Keratinocyte (primary cell): Measurements from ENCODE around the gene GDA. TPM values are rescaled to one million over a fixed set of nuclear protein-coding genes. Genes with fewer than 3 reads are reported as not detected.

Experiments used
- DNase-seq: peaks from one replicate; pipeline ENCODE4 v3.0.0-alpha.2; 2011; ENCODE audit warnings: low read depth, missing footprints, low spot score
- FAIRE-seq: peaks from 2 replicates; lab custom pipeline; 2011; peaks lifted over from hg19 to GRCh38; lab: Jason Lieb, UNC
- H2AFZ ChIP-seq: 2 replicates; pipeline ENCODE4 v1.6.0; 2012; ENCODE audit warnings: low read length, control low read depth, inconsistent platforms; ENCODE audit not compliant: control insufficient read depth
- H3K27ac ChIP-seq: 2 replicates; pipeline ENCODE4 v1.5.1; 2011; ENCODE audit warnings: low read length; ENCODE audit not compliant: control insufficient read depth, insufficient read depth
- H3K27me3 ChIP-seq: 3 replicates; pipeline ENCODE4 v1.6.0; 2011; ENCODE audit warnings: low read length; ENCODE audit not compliant: control insufficient read depth, insufficient read depth; ENCODE audit errors: extremely low read depth
- H3K36me3 ChIP-seq, 2 experiments: 2 replicates in 1 of 2; 3 replicates in 1 of 2; pipeline ENCODE4 v1.5.1; 2011; ENCODE audit warnings: low read length in 2 of 2, mild to moderate bottlenecking in 1 of 2; ENCODE audit not compliant: control insufficient read depth in 2 of 2, insufficient read depth in 2 of 2; ENCODE audit errors: extremely low read depth in 1 of 2
- H3K4me1 ChIP-seq: 3 replicates; pipeline ENCODE4 v1.5.1; 2011; ENCODE audit warnings: low read length; ENCODE audit not compliant: control insufficient read depth, insufficient read depth; ENCODE audit errors: extremely low read depth
- H3K4me2 ChIP-seq: 3 replicates; pipeline ENCODE4 v1.6.0; 2011; ENCODE audit warnings: low read depth, low read length; ENCODE audit not compliant: control insufficient read depth, insufficient read depth; ENCODE audit errors: extremely low read depth
- H3K4me3 ChIP-seq, 3 experiments: fragments of 200-600 bp in 1 of 3; sonication (generic) in 1 of 3; 2 replicates in 2 of 3; 3 replicates in 1 of 3; pipeline ENCODE4 v1.5.1; 2011 to 2016; ENCODE audit warnings: low read length in 3 of 3, mild to moderate bottlenecking in 3 of 3, control low read depth in 2 of 3, inconsistent platforms in 1 of 3, low read depth in 1 of 3, mixed read lengths in 1 of 3, mixed run types in 1 of 3, moderate library complexity in 1 of 3; ENCODE audit not compliant: control insufficient read depth in 2 of 3, insufficient read depth in 2 of 3; ENCODE audit errors: extremely low read depth in 1 of 3
- H3K79me2 ChIP-seq: 2 replicates; pipeline ENCODE4 v1.6.0; 2012; ENCODE audit warnings: low read length; ENCODE audit not compliant: control insufficient read depth, insufficient read depth
- H3K9ac ChIP-seq: 3 replicates; pipeline ENCODE4 v1.6.0; 2011; ENCODE audit warnings: low read length; ENCODE audit not compliant: control insufficient read depth, insufficient read depth; ENCODE audit errors: extremely low read depth
- H3K9me1 ChIP-seq: 3 replicates; pipeline ENCODE4 v1.6.0; 2011; ENCODE audit warnings: low read length; ENCODE audit not compliant: control insufficient read depth, insufficient read depth; ENCODE audit errors: extremely low read depth
- H3K9me3 ChIP-seq: 2 replicates; pipeline ENCODE4 v1.5.1; 2012; ENCODE audit warnings: low read depth, low read length; ENCODE audit not compliant: control insufficient read depth
- H4K20me1 ChIP-seq: 3 replicates; pipeline ENCODE4 v1.6.0; 2011; ENCODE audit warnings: low read length; ENCODE audit not compliant: control insufficient read depth, insufficient read depth; ENCODE audit errors: extremely low read depth
- EZH2 ChIP-seq: IDR thresholded peaks from one replicate; pipeline ENCODE4 v1.6.1; 2012; ENCODE audit warnings: inconsistent platforms, mild to moderate bottlenecking, low read length, moderate library complexity
- dilution Hi-C: fragments of 300-500 bp; cut with MboI; formaldehyde crosslinking; loops from one replicate; pipeline ENCODE4 v1.7.0; 2020; ENCODE audit warnings: low sequenced_read_pairs; ENCODE audit not compliant: extremely low pct_ligation_motif_present
- polyA plus RNA-seq, 5 experiments: library from polyadenylated mRNA; depleted of rRNA in 3 of 5; stranded (reverse) in 3 of 5; stranded (forward) in 1 of 5; unstranded in 1 of 5; fragments of >200 nt; gene quantifications; 1 replicate in 1 of 5; 2 replicates in 3 of 5; 3 replicates in 1 of 5; pipeline versions ENCODE4 v1.2.1 to v1.2.3, GENCODE V29; 2011 to 2012; ENCODE audit warnings: missing spikeins in 2 of 5, low read depth in 1 of 5, low replicate concordance in 1 of 5
- TF ChIP-seq, protein P1 (sequence below), 3 experiments: IDR thresholded peaks in 1 of 3; conservative IDR thresholded peaks in 1 of 3; optimal IDR thresholded peaks in 1 of 3; 2 replicates in 2 of 3; 3 replicates in 1 of 3; pipeline versions ENCODE3 to v1.5.1; 2011; ENCODE audit warnings: low read length in 3 of 3, mild to moderate bottlenecking in 3 of 3, moderate library complexity in 2 of 3, control low read depth in 1 of 3, inconsistent platforms in 1 of 3; ENCODE audit not compliant: insufficient read depth in 2 of 3; ENCODE audit errors: extremely low read depth in 1 of 3

The GDA gene
- polyA plus RNA-seq, 1 donor (not counting 4 experiments of a cell fraction or from before 2014, with no cell fraction given): 0.75 TPM

DNA sequence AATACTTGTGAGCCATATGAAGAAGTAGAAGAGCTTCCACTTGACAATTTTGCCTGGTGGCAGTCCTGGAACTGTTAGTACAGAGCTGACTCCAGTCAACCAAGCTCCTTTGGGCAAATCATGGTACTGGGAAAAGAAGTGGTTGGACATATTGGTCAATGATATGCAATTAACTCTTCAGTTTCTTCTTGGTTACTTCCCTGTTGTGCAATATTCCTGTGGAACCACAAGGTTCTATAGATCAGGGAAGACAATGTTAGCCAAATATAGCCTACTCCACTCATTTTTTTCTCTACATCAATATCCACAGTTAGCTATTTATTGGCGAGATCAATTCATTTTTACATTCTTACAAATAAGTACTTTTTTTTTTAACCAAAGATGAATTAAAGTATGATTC, 14.4 kb upstream of the GDA start:
- Histone ChIP-seq H3K9ac (no peak overlapping the region), H3K27me3 (no peaks in the 10 kb centered on the region), H3K9me3 (no peaks in the 10 kb centered on the region), H2AFZ (no peak overlapping the region), H3K4me2 (no peak overlapping the region), H3K9me1 (no peaks in the 10 kb centered on the region), H3K79me2 (no peaks in the 10 kb centered on the region), H3K4me1 (peaks cover 10% of the 10 kb centered on the region), H3K36me3 (no peaks in the 10 kb centered on the region), H3K27ac (no peak overlapping the region), H3K4me3 (no peak overlapping the region), H4K20me1 (no peaks in the 10 kb centered on the region)
- no peak for TF ChIP-seq EZH2
- TF ChIP-seq, protein P1, sequence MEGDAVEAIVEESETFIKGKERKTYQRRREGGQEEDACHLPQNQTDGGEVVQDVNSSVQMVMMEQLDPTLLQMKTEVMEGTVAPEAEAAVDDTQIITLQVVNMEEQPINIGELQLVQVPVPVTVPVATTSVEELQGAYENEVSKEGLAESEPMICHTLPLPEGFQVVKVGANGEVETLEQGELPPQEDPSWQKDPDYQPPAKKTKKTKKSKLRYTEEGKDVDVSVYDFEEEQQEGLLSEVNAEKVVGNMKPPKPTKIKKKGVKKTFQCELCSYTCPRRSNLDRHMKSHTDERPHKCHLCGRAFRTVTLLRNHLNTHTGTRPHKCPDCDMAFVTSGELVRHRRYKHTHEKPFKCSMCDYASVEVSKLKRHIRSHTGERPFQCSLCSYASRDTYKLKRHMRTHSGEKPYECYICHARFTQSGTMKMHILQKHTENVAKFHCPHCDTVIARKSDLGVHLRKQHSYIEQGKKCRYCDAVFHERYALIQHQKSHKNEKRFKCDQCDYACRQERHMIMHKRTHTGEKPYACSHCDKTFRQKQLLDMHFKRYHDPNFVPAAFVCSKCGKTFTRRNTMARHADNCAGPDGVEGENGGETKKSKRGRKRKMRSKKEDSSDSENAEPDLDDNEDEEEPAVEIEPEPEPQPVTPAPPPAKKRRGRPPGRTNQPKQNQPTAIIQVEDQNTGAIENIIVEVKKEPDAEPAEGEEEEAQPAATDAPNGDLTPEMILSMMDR (optimal IDR thresholded peaks at IDR 0.05 in 1 of 3, IDR thresholded peaks at IDR 0.05 in 1 of 3, conservative IDR thresholded peaks at IDR 0.05 in 1 of 3; ENCODE audit: extremely low read depth in 1 of 3, insufficient read depth in 2 of 3, low read length in 3 of 3): no peak
- FAIRE-seq (no peak), DNase-seq (no peak)
- dilution Hi-C loops: no loop called here

DNA sequence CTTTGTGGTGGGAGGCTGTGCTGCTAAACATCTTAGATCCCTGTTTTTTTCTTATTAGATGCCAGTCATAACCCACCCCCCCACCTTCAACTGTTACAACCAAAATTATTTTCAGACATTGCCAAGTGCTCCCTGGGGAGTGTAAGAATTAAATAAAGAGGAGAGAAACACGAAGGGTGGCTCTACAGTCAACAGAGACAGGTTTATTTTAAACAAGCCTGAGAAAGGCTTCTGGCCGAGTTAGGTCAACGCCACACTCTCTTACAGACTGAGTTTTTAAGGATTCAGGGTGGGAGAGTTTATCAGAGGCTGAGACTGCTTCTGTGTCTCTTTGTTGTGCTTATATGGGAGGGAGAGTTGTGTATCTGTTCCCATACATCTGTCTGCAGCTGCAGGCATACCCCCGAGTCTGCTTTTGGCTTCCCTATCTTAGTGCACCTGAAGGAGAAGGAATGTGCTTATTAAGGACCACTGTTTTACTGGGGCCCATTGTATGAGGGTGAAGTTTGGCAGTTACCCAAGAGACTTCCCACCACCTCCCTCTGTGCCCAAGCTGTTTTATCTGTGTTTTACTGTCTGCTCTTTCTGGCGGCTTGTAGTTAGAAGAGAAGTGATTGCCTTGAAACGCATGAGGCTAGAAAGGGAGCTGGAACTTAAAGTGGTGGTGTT, 11.4 kb upstream of the GDA start:
- no peak for FAIRE-seq
- Histone ChIP-seq H4K20me1 (no peaks in the 10 kb centered on the region), H3K27me3 (no peaks in the 10 kb centered on the region), H3K9me1 (no peaks in the 10 kb centered on the region), H3K4me1 (peaks cover 21% of the 10 kb centered on the region), H3K9ac (no peak overlapping the region), H3K4me2 (no peak overlapping the region), H2AFZ (no peak overlapping the region), H3K36me3 (no peaks in the 10 kb centered on the region), H3K79me2 (no peaks in the 10 kb centered on the region), H3K27ac (no peak overlapping the region), H3K4me3 (no peak overlapping the region), H3K9me3 (no peaks in the 10 kb centered on the region)
- no peak for DNase-seq
- dilution Hi-C loops: no loop called here
- TF ChIP-seq EZH2: no peak
- TF ChIP-seq, protein P1 (optimal IDR thresholded peaks at IDR 0.05 in 1 of 3, IDR thresholded peaks at IDR 0.05 in 1 of 3, conservative IDR thresholded peaks at IDR 0.05 in 1 of 3; ENCODE audit: extremely low read depth in 1 of 3, insufficient read depth in 2 of 3, low read length in 3 of 3): no peak
